Sigmoid colon (tissue), 7 donors: ENCODE data around the gene MARK4. TPM values are rescaled to one million over a fixed set of nuclear protein-coding genes. Genes with fewer than 3 reads are reported as not detected.

Experiments
- DNase-seq: peaks from one replicate; pipeline ENCODE4 v3.0.0-alpha.2; 2019
- H3K27ac ChIP-seq, 4 donors: fragments of 200-600 bp; sonication (generic); one replicate each; pipeline ENCODE4 v1.5.1; 2016 to 2019; ENCODE audit warnings: mild to moderate bottlenecking in 1 of 4
- H3K27me3 ChIP-seq, 3 donors: fragments of 200-600 bp; sonication (generic); one replicate each; pipeline ENCODE4 v1.5.1; 2019; ENCODE audit warnings: mild to moderate bottlenecking in 1 of 3
- H3K36me3 ChIP-seq, 4 donors: fragments of 200-600 bp; sonication (generic); one replicate each; pipeline ENCODE4 v1.5.1; 2016 to 2019
- H3K4me1 ChIP-seq, 4 donors: fragments of 200-600 bp; sonication (generic); one replicate each; pipeline ENCODE4 v1.5.1; 2017 to 2019
- H3K4me3 ChIP-seq, 4 donors: fragments of 200-600 bp; sonication (generic); one replicate each; pipeline ENCODE4 v1.5.1; 2017 to 2019; ENCODE audit warnings: mild to moderate bottlenecking in 2 of 4, moderate library complexity in 1 of 4
- H3K9me3 ChIP-seq, 4 donors: fragments of 200-600 bp in 3 of 4; sonication (generic) in 3 of 4; one replicate each; pipeline versions ENCODE4 v1.5.1 to v1.6.1; 2013 to 2019
- EP300 ChIP-seq, 4 donors: sonication (generic); formaldehyde crosslinking; IDR thresholded peaks; one replicate each; pipeline ENCODE4 v1.6.1; 2017; ENCODE audit warnings: antibody characterized with exemption in 4 of 4
- POLR2A ChIP-seq, 2 donors: fragments of 450-650 bp; IDR thresholded peaks; one replicate each; pipeline ENCODE4 v1.6.1; 2016; ENCODE audit warnings: antibody characterized with exemption in 2 of 2, mild to moderate bottlenecking in 2 of 2, moderate library complexity in 2 of 2
- POLR2AphosphoS5 ChIP-seq, 4 donors: sonication (generic); formaldehyde crosslinking; IDR thresholded peaks; one replicate each; pipeline ENCODE4 v1.6.1; 2017; ENCODE audit warnings: antibody characterized with exemption in 4 of 4
- WGBS, 2 donors: extraction: QIAGEN DNeasy Blood & Tissue Kit; methylation state at CpG; one replicate each; pipeline ENCODE4 v1.1.7; 2013; 5-methylcytosine and 5-hydroxymethylcytosine counted together
- intact Hi-C: fragments of 100-400 bp; cut with DNase I; formaldehyde crosslinking; loops from one replicate; pipeline ENCODE4 v1.15.1; 2023
- polyA plus RNA-seq, 3 donors: library from polyadenylated mRNA; stranded (reverse); fragments of 200-250 nt; gene quantifications; one replicate each; pipeline ENCODE4 v1.2.3, GENCODE V29; 2013
- total RNA-seq, 4 donors: library from RNA; depleted of rRNA; stranded (reverse); fragments of >200 nt; gene quantifications; one replicate each; pipeline ENCODE4 v1.1.0, GENCODE V29; 2016
- TF ChIP-seq, protein P1 (sequence below), 4 experiments: fragments of 450-650 bp in 3 of 4; fragments of 200-600 bp in 1 of 4; IDR thresholded peaks; one replicate each; pipeline ENCODE4 v1.5.1; 2016 to 2019; ENCODE audit warnings: antibody characterized with exemption in 4 of 4, mild to moderate bottlenecking in 3 of 4, moderate library complexity in 2 of 4
- donor health status: healthy with polysubstance abuse.
- donor health status: Bipolar disorder and iron deficiency.
- donor health status: healthy.

MARK4 gene
- total and polyA plus RNA-seq, 7 donors: 6.2 to 39.9 (median 12.7) TPM

DNA sequence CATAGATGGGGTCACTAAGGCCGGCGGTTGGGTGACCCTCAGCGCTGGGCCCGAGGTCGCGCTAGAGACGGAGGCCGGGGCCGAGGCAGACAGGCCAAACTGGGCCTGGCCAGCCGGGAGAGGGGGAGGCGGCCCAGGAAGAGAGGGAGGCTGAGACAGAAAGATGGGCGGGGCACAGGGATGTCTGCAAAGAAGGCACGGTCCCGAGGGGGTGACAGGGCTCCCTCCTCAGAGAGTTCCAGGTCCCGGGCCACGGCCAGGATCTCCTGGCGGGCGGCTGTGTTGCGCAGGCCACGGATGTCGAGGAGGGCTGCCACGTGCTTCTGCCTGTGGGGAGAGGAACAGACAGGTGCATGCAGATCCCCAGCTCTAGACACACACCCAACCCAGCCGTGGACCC is 38.0 kb upstream of the MARK4 start:
- TF ChIP-seq, protein P1, sequence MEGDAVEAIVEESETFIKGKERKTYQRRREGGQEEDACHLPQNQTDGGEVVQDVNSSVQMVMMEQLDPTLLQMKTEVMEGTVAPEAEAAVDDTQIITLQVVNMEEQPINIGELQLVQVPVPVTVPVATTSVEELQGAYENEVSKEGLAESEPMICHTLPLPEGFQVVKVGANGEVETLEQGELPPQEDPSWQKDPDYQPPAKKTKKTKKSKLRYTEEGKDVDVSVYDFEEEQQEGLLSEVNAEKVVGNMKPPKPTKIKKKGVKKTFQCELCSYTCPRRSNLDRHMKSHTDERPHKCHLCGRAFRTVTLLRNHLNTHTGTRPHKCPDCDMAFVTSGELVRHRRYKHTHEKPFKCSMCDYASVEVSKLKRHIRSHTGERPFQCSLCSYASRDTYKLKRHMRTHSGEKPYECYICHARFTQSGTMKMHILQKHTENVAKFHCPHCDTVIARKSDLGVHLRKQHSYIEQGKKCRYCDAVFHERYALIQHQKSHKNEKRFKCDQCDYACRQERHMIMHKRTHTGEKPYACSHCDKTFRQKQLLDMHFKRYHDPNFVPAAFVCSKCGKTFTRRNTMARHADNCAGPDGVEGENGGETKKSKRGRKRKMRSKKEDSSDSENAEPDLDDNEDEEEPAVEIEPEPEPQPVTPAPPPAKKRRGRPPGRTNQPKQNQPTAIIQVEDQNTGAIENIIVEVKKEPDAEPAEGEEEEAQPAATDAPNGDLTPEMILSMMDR (IDR thresholded peaks at IDR 0.05): no peak
- TF ChIP-seq EP300 (IDR thresholded peaks at IDR 0.05): no peak
- no peak for TF ChIP-seq POLR2AphosphoS5 (IDR thresholded peaks at IDR 0.05)
- TF ChIP-seq POLR2A (IDR thresholded peaks at IDR 0.05): no peak
- H3K9me3 ChIP-seq: no peaks in the 10 kb centered on the region
- no peak for DNase-seq
- H3K27ac ChIP-seq: peak overlapping the region in 1 of 4 donors; percentile 55
- intact Hi-C loops: no loop called here
- no peak overlapping the region for H3K4me3 ChIP-seq
- peaks cover 0 to 11% (median 8%) of the 10 kb centered on the region in 4 donors for H3K4me1 ChIP-seq
- no peaks in the 10 kb centered on the region for H3K36me3 ChIP-seq
- 81 to 86% methylated on average over 23 of the region's 23 CpGs for WGBS, 2 donors
- H3K27me3 ChIP-seq: peaks cover 23 to 67% (median 32%) of the 10 kb centered on the region in 3 donors

- Histone ChIP-seq H3K27me3 (peaks cover 23 to 87% (median 44%) of the 10 kb centered on the region in 3 donors), H3K4me1 (peaks cover 0 to 11% (median 8%) of the 10 kb centered on the region in 4 donors), H3K27ac (peak overlapping the region in 1 of 4 donors; percentile 20), H3K4me3 (no peak overlapping the region), H3K9me3 (no peaks in the 10 kb centered on the region), H3K36me3 (no peaks in the 10 kb centered on the region)
- intact Hi-C loops: no loop called here
- no peak for TF ChIP-seq EP300 (IDR thresholded peaks at IDR 0.05)
- TF ChIP-seq, protein P1 (IDR thresholded peaks at IDR 0.05): no peak
- no peak for DNase-seq
- 11 to 12% methylated on average over 35 of the region's 35 CpGs for WGBS, 2 donors
Measured at GRCh38 chr19:45215391-45216191, 35.5 kb upstream of the MARK4 start.

GRCh38 chr19:45216667-45217066 is 34.4 kb upstream of the MARK4 start:
- H3K36me3 ChIP-seq: no peaks in the 10 kb centered on the region
- no peaks in the 10 kb centered on the region for H3K9me3 ChIP-seq
- H3K27ac ChIP-seq: no peak overlapping the region
- no peak overlapping the region for H3K4me3 ChIP-seq
- TF ChIP-seq, protein P1 (IDR thresholded peaks at IDR 0.05): no peak
- TF ChIP-seq POLR2A (IDR thresholded peaks at IDR 0.05) (no peak), EP300 (IDR thresholded peaks at IDR 0.05) (no peak), POLR2AphosphoS5 (IDR thresholded peaks at IDR 0.05) (no peak)
- intact Hi-C loops: no loop called here
- peaks cover 23 to 82% (median 44%) of the 10 kb centered on the region in 3 donors for H3K27me3 ChIP-seq
- H3K4me1 ChIP-seq: peaks cover 0 to 11% (median 8%) of the 10 kb centered on the region in 4 donors
- DNase-seq: no peak
- WGBS, 2 donors: 71 to 73% methylated on average over 6 of the region's 6 CpGs

- peaks cover 23 to 75% (median 44%) of the 10 kb centered on the region in 3 donors for H3K27me3 ChIP-seq
- intact Hi-C loops: no loop called here
- no peaks in the 10 kb centered on the region for H3K9me3 ChIP-seq
- TF ChIP-seq EP300 (IDR thresholded peaks at IDR 0.05) (no peak), POLR2AphosphoS5 (IDR thresholded peaks at IDR 0.05) (no peak), POLR2A (IDR thresholded peaks at IDR 0.05) (no peak)
- TF ChIP-seq, protein P1 (IDR thresholded peaks at IDR 0.05): no peak
- no peak overlapping the region for H3K4me3 ChIP-seq
- no peak overlapping the region for H3K27ac ChIP-seq
- peaks cover 0 to 11% (median 8%) of the 10 kb centered on the region in 4 donors for H3K4me1 ChIP-seq
- WGBS, 2 donors: 13 to 22% methylated on average over 46 of the region's 46 CpGs
- no peak for DNase-seq
- H3K36me3 ChIP-seq: no peaks in the 10 kb centered on the region
Measured at GRCh38 chr19:45217193-45217956, 33.7 kb upstream of the MARK4 start.
